ENCODE results near the gene NEMP2. TPM values are rescaled to one million over a fixed set of nuclear protein-coding genes. Genes with fewer than 3 reads are reported as not detected.
"Not testable (repeated sequence)": the region's sequence is repeated elsewhere in the genome, so short reads cannot be mapped to it uniquely, and the experiment has no call there.

NEMP2 gene
- total RNA-seq, 1 donor from 2014 or later = 9.5 TPM

DNA sequence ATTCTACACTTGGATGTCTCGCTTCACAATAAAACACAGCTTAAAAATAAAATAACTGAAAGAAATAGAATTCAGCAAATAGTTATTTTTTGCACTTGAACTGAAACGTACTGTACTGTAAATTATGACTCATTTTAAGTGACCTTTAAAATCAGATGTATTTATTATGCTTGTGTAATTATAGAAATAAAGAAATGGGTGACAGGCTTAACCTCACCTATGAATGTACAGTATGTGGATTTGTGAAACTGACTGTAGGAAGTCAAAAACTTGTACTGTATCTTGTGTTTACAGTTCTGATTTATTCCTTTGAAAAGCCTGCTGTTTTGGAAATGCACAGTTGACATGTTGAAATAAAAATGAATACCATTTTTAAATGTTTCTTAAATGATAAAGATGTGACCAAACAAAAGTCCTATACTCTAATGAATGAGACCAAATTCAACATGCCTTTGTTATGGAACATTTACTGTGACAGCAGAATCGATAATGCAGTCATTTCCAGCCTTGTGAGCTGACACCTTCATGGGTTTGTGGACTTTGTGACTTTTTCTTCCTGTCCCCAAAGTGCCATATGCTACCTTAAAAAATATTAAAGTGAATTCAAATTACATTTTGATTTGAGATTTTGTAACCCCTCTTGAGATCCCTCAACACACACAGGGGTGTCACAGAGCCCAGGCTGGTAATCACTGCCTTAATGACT is 32.7 kb downstream of the NEMP2 start:
- H3K36me3 ChIP-seq = peaks cover 69% of the 10 kb centered on the region
- intact Hi-C loops (cut with DNase I) = no loop called here
- H3K4me1 ChIP-seq = no peaks in the 10 kb centered on the region
- TF ChIP-seq, protein P1, sequence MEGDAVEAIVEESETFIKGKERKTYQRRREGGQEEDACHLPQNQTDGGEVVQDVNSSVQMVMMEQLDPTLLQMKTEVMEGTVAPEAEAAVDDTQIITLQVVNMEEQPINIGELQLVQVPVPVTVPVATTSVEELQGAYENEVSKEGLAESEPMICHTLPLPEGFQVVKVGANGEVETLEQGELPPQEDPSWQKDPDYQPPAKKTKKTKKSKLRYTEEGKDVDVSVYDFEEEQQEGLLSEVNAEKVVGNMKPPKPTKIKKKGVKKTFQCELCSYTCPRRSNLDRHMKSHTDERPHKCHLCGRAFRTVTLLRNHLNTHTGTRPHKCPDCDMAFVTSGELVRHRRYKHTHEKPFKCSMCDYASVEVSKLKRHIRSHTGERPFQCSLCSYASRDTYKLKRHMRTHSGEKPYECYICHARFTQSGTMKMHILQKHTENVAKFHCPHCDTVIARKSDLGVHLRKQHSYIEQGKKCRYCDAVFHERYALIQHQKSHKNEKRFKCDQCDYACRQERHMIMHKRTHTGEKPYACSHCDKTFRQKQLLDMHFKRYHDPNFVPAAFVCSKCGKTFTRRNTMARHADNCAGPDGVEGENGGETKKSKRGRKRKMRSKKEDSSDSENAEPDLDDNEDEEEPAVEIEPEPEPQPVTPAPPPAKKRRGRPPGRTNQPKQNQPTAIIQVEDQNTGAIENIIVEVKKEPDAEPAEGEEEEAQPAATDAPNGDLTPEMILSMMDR (IDR thresholded peaks at IDR 0.05) = no peak
- ATAC-seq = no peak
- no peaks in the 10 kb centered on the region for H3K27me3 ChIP-seq (ENCODE audit: low read depth)
- no peak overlapping the region for H3K4me3 ChIP-seq
- H3K27ac ChIP-seq = no peak overlapping the region
- no peak for DNase-seq
- no peaks in the 10 kb centered on the region for H3K9me3 ChIP-seq

DNA sequence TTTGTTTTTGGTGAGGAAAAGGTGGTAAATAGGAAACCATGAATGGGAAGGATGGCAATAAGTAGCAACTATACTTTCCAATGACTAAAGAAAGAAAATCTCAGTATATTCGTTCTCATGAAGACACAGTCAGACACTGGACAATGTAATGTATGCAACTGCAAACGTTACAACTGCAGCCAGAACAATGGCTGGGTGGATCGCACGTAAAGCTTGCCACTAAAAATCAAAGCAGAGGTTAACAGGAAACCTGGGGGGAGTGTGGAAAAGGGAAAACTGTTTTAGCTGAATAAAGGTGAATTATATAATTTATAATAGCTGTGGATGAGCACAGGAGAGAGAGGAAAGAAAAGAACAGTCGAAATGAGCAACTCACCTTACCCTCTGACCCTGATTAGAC is 33.3 kb downstream of the NEMP2 start:
- Histone ChIP-seq H3K4me1 (no peaks in the 10 kb centered on the region), H3K36me3 (peaks cover 63% of the 10 kb centered on the region), H3K9me3 (no peaks in the 10 kb centered on the region), H3K4me3 (no peak overlapping the region), H3K27ac (peak overlapping the region; percentile 32), H3K27me3 (ENCODE audit: low read depth) (no peaks in the 10 kb centered on the region)
- TF ChIP-seq, protein P1 (IDR thresholded peaks at IDR 0.05) = no peak
- intact Hi-C loops (cut with DNase I) = no loop called here
- ATAC-seq = no peak
- no peak for DNase-seq

DNA sequence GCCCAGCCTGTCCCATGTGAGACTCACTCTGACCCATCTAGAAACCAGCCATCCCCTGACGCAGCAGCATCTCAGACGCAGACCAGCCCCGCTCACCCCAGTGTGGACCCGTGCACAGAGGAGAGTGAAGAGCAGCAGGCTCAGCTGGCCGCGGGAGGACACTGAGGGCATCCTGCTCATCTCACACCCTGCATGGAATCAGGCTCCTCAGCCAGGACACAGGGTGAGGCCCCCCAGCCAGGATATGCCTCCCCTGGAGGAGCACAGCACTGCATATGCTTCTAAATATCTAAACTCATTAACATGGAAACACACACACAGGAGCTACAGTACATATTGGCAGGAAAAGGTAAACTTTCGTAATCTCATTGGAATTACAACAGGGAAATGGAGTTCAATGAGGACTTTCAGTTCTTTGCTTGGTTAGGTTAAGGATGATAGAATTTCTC is 34.4 kb downstream of the NEMP2 start:
- Histone ChIP-seq H3K9me3 (no peaks in the 10 kb centered on the region), H3K4me3 (no peak overlapping the region), H3K27ac (peak overlapping the region; percentile 32), H3K4me1 (no peaks in the 10 kb centered on the region), H3K27me3 (ENCODE audit: low read depth) (no peaks in the 10 kb centered on the region), H3K36me3 (peaks cover 51% of the 10 kb centered on the region)
- DNase-seq = no peak
- ATAC-seq = peak; percentile 51 to 61
- TF ChIP-seq, protein P1 (IDR thresholded peaks at IDR 0.05) = no peak
- intact Hi-C loops (cut with DNase I) = no loop called here

DNA sequence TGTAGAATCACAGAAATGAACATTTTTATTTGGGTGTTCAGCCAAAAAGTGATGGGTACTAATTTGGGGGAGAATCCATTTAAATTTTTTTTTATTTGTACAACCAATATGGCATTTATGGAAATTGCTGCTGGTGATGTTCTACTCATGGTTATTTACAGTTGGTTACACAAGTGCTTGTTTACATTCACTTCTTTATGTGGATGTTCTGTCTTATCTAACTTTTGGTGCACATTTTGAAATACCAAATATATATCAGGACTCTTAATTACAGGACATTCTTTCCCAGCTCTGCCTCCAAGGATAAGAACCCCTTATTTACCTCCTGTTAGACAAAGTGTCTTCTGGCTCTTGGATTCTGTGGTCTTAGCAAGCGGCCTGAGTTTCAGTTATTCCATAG is 35.2 kb downstream of the NEMP2 start:
- Histone ChIP-seq H3K27me3 (ENCODE audit: low read depth) (no peaks in the 10 kb centered on the region), H3K9me3 (no peaks in the 10 kb centered on the region), H3K4me3 (no peak overlapping the region), H3K36me3 (peaks cover 43% of the 10 kb centered on the region), H3K4me1 (no peaks in the 10 kb centered on the region), H3K27ac (peak overlapping the region; percentile 32)
- ATAC-seq (no peak), DNase-seq (no peak)
- intact Hi-C loops (cut with DNase I) = no loop called here
- TF ChIP-seq, protein P1 (IDR thresholded peaks at IDR 0.05) = no peak

DNA sequence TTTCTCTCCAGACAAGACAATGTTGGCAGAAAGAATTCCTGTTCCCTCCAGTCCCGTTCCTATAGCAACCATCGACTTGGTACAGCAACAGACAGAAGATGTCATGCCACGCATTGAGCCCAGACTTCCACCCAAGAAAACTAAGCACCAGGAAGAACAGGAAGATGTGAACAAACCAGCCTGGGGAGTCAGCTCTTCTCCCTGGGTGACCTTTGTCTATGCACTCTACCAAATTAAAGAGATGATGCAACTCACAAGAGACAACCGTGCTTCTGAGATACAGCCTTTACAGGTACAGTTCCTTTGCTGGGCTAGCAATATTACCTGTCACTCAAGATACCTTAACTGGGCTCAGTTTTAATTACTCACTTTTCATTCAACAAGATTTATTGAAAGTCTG is 37.1 kb downstream of the NEMP2 start:
- TF ChIP-seq, protein P1 (IDR thresholded peaks at IDR 0.05) = no peak
- no peaks in the 10 kb centered on the region for H3K27me3 ChIP-seq (ENCODE audit: low read depth)
- no peaks in the 10 kb centered on the region for H3K9me3 ChIP-seq
- H3K4me3 ChIP-seq = no peak overlapping the region
- no peak overlapping the region for H3K27ac ChIP-seq
- ATAC-seq (no peak), DNase-seq (no peak)
- intact Hi-C loops (cut with DNase I) = no loop called here
- H3K4me1 ChIP-seq = no peaks in the 10 kb centered on the region
- H3K36me3 ChIP-seq = peaks cover 37% of the 10 kb centered on the region

DNA sequence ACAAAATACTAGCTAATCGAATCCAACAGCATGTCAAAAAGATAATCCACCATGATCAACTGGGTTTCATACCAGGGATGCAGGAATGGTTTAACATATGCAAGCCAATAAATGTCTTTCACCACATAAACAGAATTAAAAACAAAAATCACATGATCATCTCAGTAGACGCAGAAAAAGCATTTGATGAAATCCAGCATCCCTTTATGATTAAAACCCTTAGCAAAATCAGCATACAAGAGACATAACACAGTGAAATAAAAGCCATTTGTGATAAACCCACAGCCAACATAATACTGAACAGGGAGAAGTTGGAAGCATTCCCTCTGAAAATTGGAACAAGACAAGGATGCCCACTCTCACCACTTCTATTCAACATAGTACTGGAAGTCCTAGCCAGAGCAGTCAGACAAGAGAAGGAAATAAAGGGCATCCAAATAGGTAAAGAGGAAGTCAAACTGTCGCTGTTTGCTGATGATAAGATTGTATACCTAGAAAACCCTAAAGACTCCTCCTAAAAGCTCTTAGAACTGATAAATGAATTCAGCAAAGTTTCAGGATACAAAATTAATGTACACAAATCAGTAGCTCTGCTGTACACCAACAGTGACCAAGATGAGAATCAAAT is 39.8 kb downstream of the NEMP2 start:
- intact Hi-C loops (cut with DNase I); ATAC-seq; H3K27ac ChIP-seq; H3K27me3 ChIP-seq (ENCODE audit: low read depth); DNase-seq; H3K9me3 ChIP-seq; H3K4me3 ChIP-seq; H3K4me1 ChIP-seq: not testable (repeated sequence)
- H3K36me3 ChIP-seq = peaks cover 41% of the 10 kb centered on the region
